H9 (cell line): ENCODE results near the gene DMP1. TPM values are rescaled to one million over a fixed set of nuclear protein-coding genes. Genes with fewer than 3 reads are reported as not detected.

Experiments used
- DNase-seq: peaks from one replicate; pipeline ENCODE4 v3.0.0-alpha.2; 2017
- H2AFZ ChIP-seq: one replicate; pipeline ENCODE4 v1.6.1; 2013; ENCODE audit warnings: mild to moderate bottlenecking, low read length, control low read depth, moderate library complexity
- H2AK5ac ChIP-seq: 2 replicates; pipeline ENCODE4 v1.6.1; 2013; ENCODE audit warnings: low read length, control low read depth, mixed read lengths; ENCODE audit not compliant: insufficient read length
- H2BK120ac ChIP-seq: one replicate; pipeline ENCODE4 v1.6.1; 2013; ENCODE audit warnings: low read depth, mild to moderate bottlenecking, low read length, control low read depth, inconsistent platforms; ENCODE audit not compliant: poor library complexity, severe bottlenecking
- H2BK12ac ChIP-seq: 2 replicates; pipeline ENCODE4 v1.6.1; 2013; ENCODE audit warnings: low read length, control low read depth, mixed read lengths, low read depth; ENCODE audit not compliant: insufficient read length
- H2BK15ac ChIP-seq: 2 replicates; pipeline ENCODE4 v1.6.1; 2013; ENCODE audit warnings: low read depth, low read length, control low read depth
- H2BK20ac ChIP-seq: one replicate; pipeline ENCODE4 v1.6.1; 2013; ENCODE audit warnings: low read depth, mild to moderate bottlenecking, low read length, control low read depth, inconsistent platforms; ENCODE audit not compliant: poor library complexity, severe bottlenecking
- H2BK5ac ChIP-seq: 2 replicates; pipeline ENCODE4 v1.6.1; 2013; ENCODE audit warnings: low read length, control low read depth, mixed read lengths; ENCODE audit not compliant: insufficient read length
- H3K14ac ChIP-seq: 2 replicates; pipeline ENCODE4 v1.6.1; 2013; ENCODE audit warnings: low read length, control low read depth; ENCODE audit not compliant: insufficient read depth
- H3K18ac ChIP-seq: 2 replicates; pipeline ENCODE4 v1.6.1; 2013; ENCODE audit warnings: low read depth, mild to moderate bottlenecking, mixed read lengths, low read length, control low read depth; ENCODE audit not compliant: insufficient read length
- H3K23ac ChIP-seq: 2 replicates; pipeline ENCODE4 v1.6.1; 2013; ENCODE audit warnings: low read length, control low read depth, mixed read lengths, low read depth; ENCODE audit not compliant: insufficient read length
- H3K23me2 ChIP-seq: 2 replicates; pipeline ENCODE4 v1.6.1; 2013; ENCODE audit warnings: low read depth, mild to moderate bottlenecking, mixed read lengths, low read length, control low read depth; ENCODE audit not compliant: insufficient read length, poor library complexity, severe bottlenecking
- H3K27ac ChIP-seq: 2 replicates; pipeline ENCODE4 v1.5.1; 2013; ENCODE audit warnings: low read length, control low read depth, mixed read lengths, low read depth; ENCODE audit not compliant: insufficient read length
- H3K27me3 ChIP-seq: 2 replicates; pipeline ENCODE4 v1.6.1; 2013; ENCODE audit warnings: low read length, control low read depth, inconsistent platforms; ENCODE audit not compliant: insufficient read depth
- H3K4ac ChIP-seq: 2 replicates; pipeline ENCODE4 v1.6.1; 2013; ENCODE audit warnings: low read depth, mild to moderate bottlenecking, control low read depth, inconsistent platforms, low read length, moderate library complexity
- H3K4me1 ChIP-seq: 2 replicates; pipeline ENCODE4 v1.6.1; 2013; ENCODE audit warnings: low read length, control low read depth, inconsistent platforms; ENCODE audit not compliant: insufficient read depth
- H3K4me2 ChIP-seq: 2 replicates; pipeline ENCODE4 v1.6.1; 2013; ENCODE audit warnings: low read length, control low read depth, mixed read lengths; ENCODE audit not compliant: insufficient read length, insufficient read depth
- H3K56ac ChIP-seq: 2 replicates; pipeline ENCODE4 v1.6.1; 2013; ENCODE audit warnings: low read depth, mild to moderate bottlenecking, mixed read lengths, low read length, control low read depth; ENCODE audit not compliant: insufficient read length
- H3K79me1 ChIP-seq: 2 replicates; pipeline ENCODE4 v1.6.1; 2013; ENCODE audit warnings: low read depth, mild to moderate bottlenecking, moderate library complexity, low read length, control low read depth, inconsistent platforms; ENCODE audit not compliant: insufficient read depth, poor library complexity, severe bottlenecking
- H3K79me2 ChIP-seq: 2 replicates; pipeline ENCODE4 v1.6.1; 2013; ENCODE audit warnings: low read length, control low read depth, inconsistent platforms; ENCODE audit not compliant: insufficient read depth
- H3K9ac ChIP-seq: 2 replicates; pipeline ENCODE4 v1.6.1; 2013; ENCODE audit warnings: low read length, control low read depth, mixed read lengths; ENCODE audit not compliant: insufficient read length; ENCODE audit errors: extremely low read depth
- H3K9me3 ChIP-seq: one replicate; pipeline ENCODE4 v1.6.1; 2013; ENCODE audit warnings: low read depth, low read length, inconsistent platforms; ENCODE audit not compliant: control insufficient read depth
- H3T11ph ChIP-seq: one replicate; pipeline ENCODE4 v1.6.1; 2013; ENCODE audit warnings: mild to moderate bottlenecking, low read length, control low read depth, inconsistent platforms
- H4K20me1 ChIP-seq: one replicate; pipeline ENCODE4 v1.6.1; 2013; ENCODE audit not compliant: control insufficient read depth, insufficient read length, insufficient read depth
- H4K5ac ChIP-seq: 2 replicates; pipeline ENCODE4 v1.6.1; 2013; ENCODE audit warnings: low read depth, mild to moderate bottlenecking, mixed read lengths, low read length, control low read depth; ENCODE audit not compliant: insufficient read length
- H4K8ac ChIP-seq: replicated peaks from 2 replicates; pipeline ENCODE4 v1.6.1; 2013; ENCODE audit warnings: low read length, control low read depth, mixed read lengths, low read depth; ENCODE audit not compliant: insufficient read length
- H4K91ac ChIP-seq: 2 replicates; pipeline ENCODE4 v1.6.1; 2013; ENCODE audit warnings: low read depth, mild to moderate bottlenecking, moderate library complexity, mixed read lengths, low read length, control low read depth; ENCODE audit not compliant: insufficient read length
- H3K27ac Mint-ChIP-seq, 3 experiments: 2 replicates in 2 of 3; 3 replicates in 1 of 3; pipeline ENCODE4 v1.8.0; 2020 to 2021; ENCODE audit warnings: mixed read lengths in 3 of 3, mild to moderate bottlenecking in 1 of 3, moderate library complexity in 1 of 3
- H3K27me3 Mint-ChIP-seq: 2 replicates; pipeline ENCODE4 v1.8.0; 2021; ENCODE audit warnings: low read depth, mild to moderate bottlenecking, moderate library complexity, mixed read lengths
- H3K36me3 Mint-ChIP-seq, 3 experiments: 2 replicates in 2 of 3; 3 replicates in 1 of 3; pipeline ENCODE4 v1.8.0; 2020 to 2021; ENCODE audit warnings: low read depth in 3 of 3, mixed read lengths in 3 of 3; ENCODE audit not compliant: insufficient read depth in 1 of 3
- H3K4me1 Mint-ChIP-seq, 2 experiments: 2 replicates each; pipeline ENCODE4 v1.8.0; 2020; ENCODE audit warnings: mixed read lengths in 2 of 2
- H3K4me3 Mint-ChIP-seq, 2 experiments: 2 replicates in 1 of 2; 3 replicates in 1 of 2; pipeline ENCODE4 v1.8.0; 2020 to 2021; ENCODE audit warnings: mild to moderate bottlenecking in 2 of 2, mixed read lengths in 2 of 2, moderate library complexity in 1 of 2
- H3K9me3 Mint-ChIP-seq, 2 experiments: 2 replicates in 1 of 2; 3 replicates in 1 of 2; pipeline ENCODE4 v1.8.0; 2020; ENCODE audit warnings: mild to moderate bottlenecking in 2 of 2, mixed read lengths in 2 of 2, moderate library complexity in 1 of 2
- CTCF ChIP-seq: fragments of 200-600 bp; sonication (generic); conservative IDR thresholded peaks from 3 replicates; pipeline ENCODE4 v1.8.0; 2021; ENCODE audit warnings: antibody characterized with exemption, mild to moderate bottlenecking
- WGBS: extraction: QIAGEN DNeasy Blood & Tissue Kit; methylation state at CpG from one replicate; pipeline ENCODE4 v1.1.7; 2013; ENCODE audit warnings: missing lambda C conversion rate, low lambda C conversion rate, mixed read lengths; ENCODE audit not compliant: insufficient read length; ENCODE audit errors: extremely low coverage; 5-methylcytosine and 5-hydroxymethylcytosine counted together
- total RNA-seq: library from RNA; stranded (reverse); gene quantifications from 2 replicates; pipeline ENCODE4 v1.2.1, GENCODE V29; 2021

The DMP1 gene
- total RNA-seq, 1 experiment from 2014 or later: not detected

- H2AFZ ChIP-seq: no peak within 1 kb of the TSS
- no peak within 1 kb of the TSS for H3K4me2 ChIP-seq
- Mint-ChIP-seq H3K27me3 (no peaks in the 10 kb centered on the region), H3K36me3 (peaks cover 0 to 2% (median 0%) of the 10 kb centered on the region in 3 experiments; a peak in 2 of 7 replicates), H3K4me1 (peaks cover 2% of the 10 kb centered on the region in 2 experiments), H3K27ac (no peak within 1 kb of the TSS), H3K9me3 (no peaks in the 10 kb centered on the region; a peak in 1 of 5 replicates), H3K4me3 (no peak within 1 kb of the TSS)
- H2BK12ac ChIP-seq: no peak within 1 kb of the TSS
- no peaks in the 10 kb centered on the region for H3K9me3 ChIP-seq
- no peak within 1 kb of the TSS for H4K91ac ChIP-seq
- H3K4ac ChIP-seq: no peak within 1 kb of the TSS
- WGBS: no CpG with 5 or more reads among the region's 4 CpGs
- H3K56ac ChIP-seq: no peak within 1 kb of the TSS
- H3K4me1 ChIP-seq: no peaks in the 10 kb centered on the region
- H3K27ac ChIP-seq: no peak within 1 kb of the TSS
- H3K27me3 ChIP-seq: no peaks in the 10 kb centered on the region
- no peak within 1 kb of the TSS for H3T11ph ChIP-seq
- H3K79me2 ChIP-seq: no peaks in the 10 kb centered on the region
- H3K23me2 ChIP-seq: no peaks in the 10 kb centered on the region
- no peak within 1 kb of the TSS for H2BK15ac ChIP-seq
- H4K20me1 ChIP-seq: no peaks in the 10 kb centered on the region
- no peak for DNase-seq
- no peak within 1 kb of the TSS for H3K9ac ChIP-seq
- no peak within 1 kb of the TSS for H2BK20ac ChIP-seq
- no peak within 1 kb of the TSS for H2BK5ac ChIP-seq
- H2AK5ac ChIP-seq: no peak within 1 kb of the TSS
- no peak within 1 kb of the TSS for H4K5ac ChIP-seq
- no peak within 1 kb of the TSS for H3K23ac ChIP-seq
- no peak within 1 kb of the TSS for H2BK120ac ChIP-seq
- no peaks in the 10 kb centered on the region for H3K79me1 ChIP-seq
- no peak for TF ChIP-seq CTCF
- no peak within 1 kb of the TSS for H3K18ac ChIP-seq
- no peak within 1 kb of the TSS for H4K8ac ChIP-seq
- no peak within 1 kb of the TSS for H3K14ac ChIP-seq
Observed at GRCh38 chr4:87608229-87608628, 41.9 kb upstream of the DMP1 start, which contains the start of gene DSPP. Gene DSPP (plus strand): TSS chr4:87608529. CDS start chr4:87610909, 2,380 bp downstream.
